OCI-LY7 (cell line): Measurements from ENCODE around the gene SELENOK. TPM values are rescaled to one million over a fixed set of nuclear protein-coding genes. Genes with fewer than 3 reads are reported as not detected.

Experiments
- BruUV-seq: library from RNA; stranded (reverse); fragments of 400-500 nt; replicated peaks from 2 replicates; lab custom pipeline; 2021; lab: Mats Ljungman, UMichigan
- CTCF ChIA-PET: fragments of 300-600 bp; sonication (Branson Sonifier 250); formaldehyde crosslinking; loops from one replicate; lab custom pipeline; 2022; ENCODE audit warnings: antibody characterized with exemption; ENCODE audit not compliant: unreplicated experiment; lab: Charles Lee
- POLR2A ChIA-PET: fragments of 300-600 bp; sonication (Branson Sonifier 250); formaldehyde crosslinking; loops from one replicate; lab custom pipeline; 2022; ENCODE audit warnings: antibody characterized with exemption; lab: Charles Lee
- DNase-seq: peaks from one replicate; pipeline ENCODE4 v3.0.0-alpha.2; 2015; ENCODE audit warnings: low spot score
- H2AFZ ChIP-seq: fragments of 200-600 bp; sonication (generic), shearing (Covaris generic); 2 replicates; pipeline ENCODE4 v1.6.1; 2014; ENCODE audit warnings: mild to moderate bottlenecking, antibody characterized with exemption, low read length, moderate library complexity
- H3K27ac ChIP-seq: fragments of 200-600 bp; sonication (generic); 2 replicates; pipeline ENCODE4 v1.5.1; 2014; ENCODE audit warnings: mixed run types, low read depth, mild to moderate bottlenecking, moderate library complexity, low read length, inconsistent platforms; ENCODE audit not compliant: poor library complexity, severe bottlenecking
- H3K36me3 ChIP-seq: fragments of 200-600 bp; sonication (generic); 2 replicates; pipeline ENCODE4 v1.6.1; 2014; ENCODE audit warnings: mild to moderate bottlenecking, antibody characterized with exemption, low read length, moderate library complexity, mixed read lengths; ENCODE audit not compliant: insufficient read depth
- H3K4me1 ChIP-seq: fragments of 200-600 bp; sonication (generic); 2 replicates; pipeline ENCODE4 v1.5.1; 2014; ENCODE audit warnings: mild to moderate bottlenecking, low read length; ENCODE audit not compliant: insufficient read depth, poor library complexity, severe bottlenecking
- H3K4me2 ChIP-seq: fragments of 200-600 bp; sonication (generic); 2 replicates; pipeline ENCODE4 v1.6.1; 2014; ENCODE audit warnings: mild to moderate bottlenecking, low read length
- H3K4me3 ChIP-seq: fragments of 200-600 bp; sonication (generic); 2 replicates; pipeline ENCODE4 v1.5.1; 2014; ENCODE audit warnings: mild to moderate bottlenecking, low read depth, low read length; ENCODE audit not compliant: poor library complexity, severe bottlenecking
- H3K79me2 ChIP-seq: fragments of 200-600 bp; sonication (generic); 2 replicates; pipeline ENCODE4 v1.6.1; 2016; ENCODE audit warnings: low read depth, mild to moderate bottlenecking, low read length, moderate library complexity, mixed read lengths; ENCODE audit not compliant: insufficient read depth
- H3K9me2 ChIP-seq: fragments of 200-600 bp; sonication (generic); 2 replicates; pipeline ENCODE4 v1.6.1; 2016; ENCODE audit warnings: mild to moderate bottlenecking, low read length, mixed read lengths; ENCODE audit not compliant: insufficient read depth
- H3K9me3 ChIP-seq: fragments of 200-600 bp; sonication (generic); 2 replicates; pipeline ENCODE4 v1.6.1; 2014; ENCODE audit warnings: mild to moderate bottlenecking, mixed run types, low read length, mixed read lengths
- H4K20me1 ChIP-seq: fragments of 200-600 bp; sonication (generic); 2 replicates; pipeline ENCODE4 v1.6.1; 2014; ENCODE audit warnings: mild to moderate bottlenecking, antibody characterized with exemption, low read length, moderate library complexity, mixed read lengths; ENCODE audit not compliant: insufficient read depth
- EZH2phosphoT487 ChIP-seq: fragments of 200-600 bp; sonication (generic); IDR thresholded peaks from 2 replicates; pipeline ENCODE4 v1.6.1; 2018; ENCODE audit warnings: low read depth, borderline replicate concordance, mild to moderate bottlenecking, mixed run types, antibody characterized with exemption, low read length, moderate library complexity, mixed read lengths
- intact Hi-C: fragments of 100-400 bp; cut with micrococcal nuclease; formaldehyde crosslinking; loops from one replicate; pipeline ENCODE4 v1.10.0; 2022; ENCODE audit not compliant: unreplicated experiment
- total RNA-seq, 2 experiments: library from RNA; depleted of rRNA in 1 of 2; stranded (reverse); fragments of >200 nt in 1 of 2; shearing (Covaris generic) in 1 of 2; gene quantifications; 2 replicates each; pipeline ENCODE4 v1.2.3, GENCODE V29; 2014 to 2022
- TF ChIP-seq, protein P1 (sequence below): fragments of 200-600 bp; sonication (generic); conservative IDR thresholded peaks from 2 replicates; pipeline ENCODE4 v1.5.1; 2014; ENCODE audit warnings: mild to moderate bottlenecking, antibody characterized with exemption, low read length, moderate library complexity, mixed read lengths

SELENOK gene
- total RNA-seq, 2 experiments from 2014 or later = 36.7 to 48.7 TPM

DNA sequence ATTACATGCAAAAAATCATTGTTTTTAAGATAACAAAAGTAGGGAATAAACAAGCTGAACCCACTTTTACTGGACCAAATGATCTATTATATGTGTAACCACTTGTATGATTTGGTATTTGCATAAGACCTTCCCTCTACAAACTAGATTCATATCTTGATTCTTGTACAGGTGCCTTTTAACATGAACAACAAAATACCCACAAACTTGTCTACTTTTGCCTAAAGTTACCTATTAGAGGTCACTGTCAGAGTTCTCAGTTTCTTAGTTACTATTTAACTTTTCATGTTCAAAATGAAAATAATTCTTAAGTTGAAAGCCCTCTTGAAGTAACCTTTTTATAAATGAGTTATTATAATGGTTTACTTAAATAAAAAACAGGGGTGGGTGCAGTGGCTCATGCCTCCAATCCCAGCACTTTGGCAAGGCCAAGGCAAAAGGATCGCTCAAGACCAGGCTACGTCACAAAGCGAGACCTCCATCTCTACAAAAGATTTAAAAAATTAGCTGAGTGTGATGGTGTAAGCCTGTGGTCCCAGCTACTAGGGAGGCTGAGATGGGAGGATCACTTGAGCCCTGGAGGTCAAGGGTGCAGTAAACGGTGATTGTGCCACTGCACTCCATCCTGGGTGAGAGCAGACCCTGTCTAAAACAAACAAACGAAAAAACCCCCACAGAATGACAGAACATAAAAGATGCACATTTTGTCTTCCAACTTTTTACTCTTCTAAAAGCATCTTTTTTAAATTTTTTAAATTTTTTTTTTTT is 25.7 kb downstream of the SELENOK start:
- TF ChIP-seq, protein P1, sequence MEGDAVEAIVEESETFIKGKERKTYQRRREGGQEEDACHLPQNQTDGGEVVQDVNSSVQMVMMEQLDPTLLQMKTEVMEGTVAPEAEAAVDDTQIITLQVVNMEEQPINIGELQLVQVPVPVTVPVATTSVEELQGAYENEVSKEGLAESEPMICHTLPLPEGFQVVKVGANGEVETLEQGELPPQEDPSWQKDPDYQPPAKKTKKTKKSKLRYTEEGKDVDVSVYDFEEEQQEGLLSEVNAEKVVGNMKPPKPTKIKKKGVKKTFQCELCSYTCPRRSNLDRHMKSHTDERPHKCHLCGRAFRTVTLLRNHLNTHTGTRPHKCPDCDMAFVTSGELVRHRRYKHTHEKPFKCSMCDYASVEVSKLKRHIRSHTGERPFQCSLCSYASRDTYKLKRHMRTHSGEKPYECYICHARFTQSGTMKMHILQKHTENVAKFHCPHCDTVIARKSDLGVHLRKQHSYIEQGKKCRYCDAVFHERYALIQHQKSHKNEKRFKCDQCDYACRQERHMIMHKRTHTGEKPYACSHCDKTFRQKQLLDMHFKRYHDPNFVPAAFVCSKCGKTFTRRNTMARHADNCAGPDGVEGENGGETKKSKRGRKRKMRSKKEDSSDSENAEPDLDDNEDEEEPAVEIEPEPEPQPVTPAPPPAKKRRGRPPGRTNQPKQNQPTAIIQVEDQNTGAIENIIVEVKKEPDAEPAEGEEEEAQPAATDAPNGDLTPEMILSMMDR = no peak
- TF ChIP-seq EZH2phosphoT487 = no peak
- H3K9me3 ChIP-seq = no peaks in the 10 kb centered on the region
- ChIA-PET POLR2A (interaction anchor here (0.6 kb wide), 1 partner anchor 122 kb away, joined by 3 read pairs; no protein-coding TSS in a partner anchor), CTCF (no interaction called here)
- H3K79me2 ChIP-seq = no peaks in the 10 kb centered on the region
- H3K4me2 ChIP-seq = no peak overlapping the region
- peaks cover 5% of the 10 kb centered on the region for H3K4me1 ChIP-seq
- no peaks in the 10 kb centered on the region for H3K9me2 ChIP-seq
- BruUV-seq = no TSS peak
- H3K4me3 ChIP-seq = no peak overlapping the region
- no peak overlapping the region for H3K27ac ChIP-seq
- intact Hi-C loops = no loop called here
- DNase-seq = no peak
- H2AFZ ChIP-seq = no peak overlapping the region
- H3K36me3 ChIP-seq = peaks cover 97% of the 10 kb centered on the region
- no peaks in the 10 kb centered on the region for H4K20me1 ChIP-seq

DNA sequence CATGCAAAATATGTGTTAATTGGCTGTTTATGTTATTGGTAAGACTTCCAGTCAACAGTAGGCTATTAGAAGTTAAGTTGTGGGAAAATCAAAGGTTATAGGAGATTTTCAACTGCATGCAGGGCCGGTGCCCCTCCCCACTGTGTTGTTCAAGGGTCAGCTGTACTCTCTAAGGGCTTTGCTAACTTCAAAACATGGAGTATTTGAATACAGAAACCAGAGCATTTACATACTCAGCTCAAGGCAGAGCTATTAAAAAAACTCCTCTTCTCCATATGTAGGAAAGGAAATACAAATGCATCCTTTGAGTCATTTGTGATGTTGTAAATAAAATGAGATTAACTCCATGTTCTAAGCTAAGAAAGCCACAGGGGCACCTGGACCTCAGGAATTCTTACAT is 28.5 kb downstream of the SELENOK start:
- Histone ChIP-seq H3K36me3 (peaks cover 91% of the 10 kb centered on the region), H4K20me1 (no peaks in the 10 kb centered on the region; the same call in 1 of the 2 replicates), H2AFZ (no peak overlapping the region), H3K4me3 (no peak overlapping the region), H3K9me3 (no peaks in the 10 kb centered on the region), H3K79me2 (no peaks in the 10 kb centered on the region), H3K4me1 (peaks cover 5% of the 10 kb centered on the region), H3K4me2 (no peak overlapping the region; the same call in 1 of the 2 replicates), H3K27ac (no peak overlapping the region), H3K9me2 (no peaks in the 10 kb centered on the region)
- no peak for DNase-seq
- no TSS peak for BruUV-seq
- CTCF ChIA-PET = no interaction called here
- TF ChIP-seq, protein P1 = no peak
- no peak for TF ChIP-seq EZH2phosphoT487
- POLR2A ChIA-PET = interaction anchor here (0.7 to 1.6 kb wide), 3 partner anchors 16 to 18 kb away, joined by 3 to 5 read pairs (median 3); no protein-coding TSS in a partner anchor
- intact Hi-C loops = no loop called here

DNA sequence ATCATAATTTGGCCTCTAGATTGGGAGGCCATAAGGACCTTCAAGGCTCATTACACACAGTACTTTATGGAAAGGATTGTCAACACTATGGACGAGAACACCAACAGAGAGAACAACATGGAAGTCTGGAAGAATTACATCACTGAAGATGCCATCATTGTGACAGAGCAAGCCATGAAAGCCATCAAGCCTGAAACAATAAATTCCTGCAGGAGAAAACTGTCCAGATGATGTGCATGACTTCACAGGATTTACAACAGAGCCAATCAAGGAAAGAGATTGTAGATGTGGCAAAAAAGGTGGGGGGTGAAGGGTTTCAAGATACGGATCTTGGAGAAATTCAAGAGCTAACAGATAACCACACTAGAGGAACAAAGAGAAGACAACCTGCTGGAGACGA is 29.4 kb downstream of the SELENOK start:
- H3K4me1 ChIP-seq = peaks cover 5% of the 10 kb centered on the region
- CTCF ChIA-PET = no interaction called here
- intact Hi-C loops = no loop called here

More for the DNA sequence above, 29.4 kb downstream of the SELENOK start:
- H3K9me2 ChIP-seq = no peaks in the 10 kb centered on the region
- no peak overlapping the region for H2AFZ ChIP-seq
- no peak overlapping the region for H3K27ac ChIP-seq
- TF ChIP-seq EZH2phosphoT487 = no peak
- TF ChIP-seq, protein P1 = no peak
- no peak overlapping the region for H3K4me3 ChIP-seq
- POLR2A ChIA-PET = interaction anchor here (1.0 to 1.6 kb wide), 2 partner anchors 17 to 19 kb away, joined by 3 to 5 read pairs; no protein-coding TSS in a partner anchor
- H3K4me2 ChIP-seq = no peak overlapping the region
- H3K79me2 ChIP-seq = no peaks in the 10 kb centered on the region
- H3K36me3 ChIP-seq = peaks cover 82% of the 10 kb centered on the region
- no peak for DNase-seq
- no peaks in the 10 kb centered on the region; the same call in 1 of the 2 replicates for H4K20me1 ChIP-seq
- BruUV-seq = no TSS peak
- H3K9me3 ChIP-seq = no peaks in the 10 kb centered on the region
